CD14-positive monocyte (primary cell): ENCODE measurements around the gene TSPAN5. TPM values are rescaled to one million over a fixed set of nuclear protein-coding genes. Genes with fewer than 3 reads are reported as not detected.

Experiments used
- DNase-seq, 3 donors: peaks; one replicate each; pipeline ENCODE4 v3.0.0-alpha.2; 2011 to 2022
- H2AFZ ChIP-seq: 2 replicates; pipeline ENCODE4 v1.6.0; 2012; ENCODE audit warnings: mild to moderate bottlenecking, low read depth, low read length, inconsistent platforms; ENCODE audit not compliant: insufficient read depth, poor library complexity, severe bottlenecking
- H3K27ac ChIP-seq, 2 donors: 1 replicate in 1 of 2; 2 replicates in 1 of 2; pipeline ENCODE4 v1.5.1; 2012 to 2013; ENCODE audit warnings: low read length in 2 of 2, control low read depth in 1 of 2, inconsistent platforms in 1 of 2, low read depth in 1 of 2, mild to moderate bottlenecking in 1 of 2
- H3K27me3 ChIP-seq, 2 donors: one replicate each; pipeline versions ENCODE4 v1.6.0 to v1.6.1; 2011 to 2013; ENCODE audit warnings: low read length in 2 of 2; ENCODE audit not compliant: control insufficient read depth in 2 of 2, insufficient read depth in 2 of 2
- H3K36me3 ChIP-seq, 2 donors: replicated peaks in 1 of 2; 1 replicate in 1 of 2; 2 replicates in 1 of 2; pipeline versions ENCODE4 v1.5.1 to v1.6.1; 2012 to 2013; ENCODE audit warnings: low read length in 2 of 2, control low read depth in 1 of 2, inconsistent platforms in 1 of 2, mild to moderate bottlenecking in 1 of 2; ENCODE audit not compliant: insufficient read depth in 2 of 2, control insufficient read depth in 1 of 2
- H3K4me1 ChIP-seq, 2 donors: 1 replicate in 1 of 2; 2 replicates in 1 of 2; pipeline versions ENCODE4 v1.5.1 to v1.6.1; 2012 to 2013; ENCODE audit warnings: low read length in 2 of 2, control low read depth in 1 of 2, inconsistent platforms in 1 of 2, mild to moderate bottlenecking in 1 of 2, moderate library complexity in 1 of 2; ENCODE audit not compliant: insufficient read depth in 2 of 2, control insufficient read depth in 1 of 2
- H3K4me2 ChIP-seq: replicated peaks from 2 replicates; pipeline ENCODE3; 2012; ENCODE audit warnings: low read length, moderate library complexity, mild to moderate bottlenecking; ENCODE audit not compliant: poor library complexity, severe bottlenecking; ENCODE audit errors: extremely low read depth
- H3K4me3 ChIP-seq, 3 experiments: fragments of 200-600 bp in 1 of 3; sonication (generic) in 1 of 3; replicated peaks in 1 of 3; 1 replicate in 2 of 3; 2 replicates in 1 of 3; pipeline ENCODE4 v1.5.1; 2011 to 2013; ENCODE audit warnings: low read length in 3 of 3, mild to moderate bottlenecking in 3 of 3, control low read depth in 2 of 3, low read depth in 2 of 3, inconsistent platforms in 1 of 3, moderate library complexity in 1 of 3
- H3K79me2 ChIP-seq: 2 replicates; pipeline ENCODE4 v1.6.0; 2012; ENCODE audit warnings: mild to moderate bottlenecking, control low read depth, inconsistent platforms, low read length, moderate library complexity; ENCODE audit not compliant: insufficient read depth
- H3K9ac ChIP-seq: 2 replicates; pipeline ENCODE4 v1.6.0; 2017; ENCODE audit warnings: low read length, mild to moderate bottlenecking; ENCODE audit not compliant: insufficient read depth, poor library complexity, severe bottlenecking
- H3K9me3 ChIP-seq, 2 donors: replicated peaks in 1 of 2; 1 replicate in 1 of 2; 2 replicates in 1 of 2; pipeline versions ENCODE4 v1.5.1 to v1.6.1; 2012 to 2013; ENCODE audit warnings: low read length in 2 of 2, control low read depth in 1 of 2; ENCODE audit not compliant: control insufficient read depth in 1 of 2, insufficient read depth in 1 of 2
- H4K20me1 ChIP-seq: 2 replicates; pipeline ENCODE4 v1.6.0; 2012; ENCODE audit warnings: mild to moderate bottlenecking, low read length, control low read depth, moderate library complexity; ENCODE audit not compliant: insufficient read depth
- H3K27ac Mint-ChIP-seq, 7 donors: one replicate each; pipeline ENCODE4 v1.8.0; 2020; ENCODE audit warnings: mild to moderate bottlenecking in 7 of 7, mixed read lengths in 7 of 7, moderate library complexity in 6 of 7, inconsistent platforms in 2 of 7
- H3K27me3 Mint-ChIP-seq, 3 donors: one replicate each; pipeline ENCODE4 v1.8.0; 2021 to 2022; ENCODE audit warnings: low read depth in 3 of 3, mild to moderate bottlenecking in 3 of 3, mixed read lengths in 3 of 3, moderate library complexity in 3 of 3, inconsistent platforms in 1 of 3
- H3K36me3 Mint-ChIP-seq, 2 donors: one replicate each; pipeline ENCODE4 v1.8.0; 2020; ENCODE audit warnings: mixed read lengths in 2 of 2, inconsistent platforms in 1 of 2, mild to moderate bottlenecking in 1 of 2
- H3K4me1 Mint-ChIP-seq: one replicate; pipeline ENCODE4 v1.8.0; 2020; ENCODE audit warnings: mild to moderate bottlenecking, mixed read lengths
- H3K4me3 Mint-ChIP-seq, 2 donors: one replicate each; pipeline ENCODE4 v1.8.0; 2020; ENCODE audit warnings: mild to moderate bottlenecking in 2 of 2, mixed read lengths in 2 of 2, moderate library complexity in 1 of 2
- H3K9me3 Mint-ChIP-seq, 7 donors: one replicate each; pipeline ENCODE4 v1.8.0; 2020 to 2022; ENCODE audit warnings: mixed read lengths in 7 of 7, mild to moderate bottlenecking in 6 of 7, moderate library complexity in 6 of 7, inconsistent platforms in 2 of 7
- WGBS: methylation state at CpG from one replicate; pipeline ENCODE4 v1.1.5; 2013; ENCODE audit warnings: missing lambda C conversion rate; ENCODE audit not compliant: insufficient coverage; 5-methylcytosine and 5-hydroxymethylcytosine counted together
- intact Hi-C, 2 donors: fragments of 100-400 bp; cut with micrococcal nuclease; formaldehyde crosslinking; loops; one replicate each; pipeline versions ENCODE4 v1.15.0 to v1.15.1; 2023
- polyA plus RNA-seq, 3 donors: library from polyadenylated mRNA; depleted of rRNA in 1 of 3; unstranded in 2 of 3; stranded (reverse) in 1 of 3; fragments of 300-500 nt in 2 of 3; fragments of >200 nt in 1 of 3; fragmentation: Illumina TruSeq in 2 of 3; gene quantifications; 1 replicate in 2 of 3; 2 replicates in 1 of 3; pipeline ENCODE4 v1.2.3, GENCODE V29; 2012 to 2021
- TF ChIP-seq, protein P1 (sequence below): fragments of 200-600 bp; IDR thresholded peaks from one replicate; pipeline ENCODE4 v1.8.0; 2022; ENCODE audit warnings: antibody characterized with exemption, mild to moderate bottlenecking

TSPAN5 gene
- polyA plus RNA-seq, 3 donors = 0.09 to 1.1 (median 0.13) TPM

DNA sequence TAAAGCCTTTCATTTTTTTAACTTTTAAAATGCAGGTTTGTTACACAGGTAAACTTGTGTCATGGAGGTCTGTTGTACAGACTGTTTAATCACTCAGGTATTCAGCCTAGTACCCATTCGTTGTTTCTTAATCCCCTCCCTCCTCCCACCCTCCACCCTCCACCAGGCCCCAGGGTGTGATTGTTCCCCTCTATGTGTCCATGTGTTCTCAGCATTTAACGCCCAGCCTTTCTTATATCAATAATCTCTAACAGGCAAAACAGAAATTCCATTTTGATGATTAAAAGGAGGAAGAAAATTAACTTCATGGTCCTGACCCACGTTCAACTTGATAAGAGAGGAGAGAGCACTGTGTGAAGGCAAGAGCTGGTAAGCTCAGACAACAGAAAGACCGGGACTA, 75.1 kb downstream of the TSPAN5 start:
- TF ChIP-seq, protein P1, sequence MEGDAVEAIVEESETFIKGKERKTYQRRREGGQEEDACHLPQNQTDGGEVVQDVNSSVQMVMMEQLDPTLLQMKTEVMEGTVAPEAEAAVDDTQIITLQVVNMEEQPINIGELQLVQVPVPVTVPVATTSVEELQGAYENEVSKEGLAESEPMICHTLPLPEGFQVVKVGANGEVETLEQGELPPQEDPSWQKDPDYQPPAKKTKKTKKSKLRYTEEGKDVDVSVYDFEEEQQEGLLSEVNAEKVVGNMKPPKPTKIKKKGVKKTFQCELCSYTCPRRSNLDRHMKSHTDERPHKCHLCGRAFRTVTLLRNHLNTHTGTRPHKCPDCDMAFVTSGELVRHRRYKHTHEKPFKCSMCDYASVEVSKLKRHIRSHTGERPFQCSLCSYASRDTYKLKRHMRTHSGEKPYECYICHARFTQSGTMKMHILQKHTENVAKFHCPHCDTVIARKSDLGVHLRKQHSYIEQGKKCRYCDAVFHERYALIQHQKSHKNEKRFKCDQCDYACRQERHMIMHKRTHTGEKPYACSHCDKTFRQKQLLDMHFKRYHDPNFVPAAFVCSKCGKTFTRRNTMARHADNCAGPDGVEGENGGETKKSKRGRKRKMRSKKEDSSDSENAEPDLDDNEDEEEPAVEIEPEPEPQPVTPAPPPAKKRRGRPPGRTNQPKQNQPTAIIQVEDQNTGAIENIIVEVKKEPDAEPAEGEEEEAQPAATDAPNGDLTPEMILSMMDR = no peak
- peaks cover 0 to 2% (median 0%) of the 10 kb centered on the region in 7 donors for H3K9me3 Mint-ChIP-seq
- H3K4me2 ChIP-seq = no peak overlapping the region
- no peak overlapping the region for H3K27ac Mint-ChIP-seq
- no peak for DNase-seq
- peaks cover 2% of the 10 kb centered on the region for H3K4me1 Mint-ChIP-seq
- no peak overlapping the region for H3K4me3 ChIP-seq
- no peak overlapping the region for H2AFZ ChIP-seq
- H3K27ac ChIP-seq = no peak overlapping the region
- no peak overlapping the region for H3K4me3 Mint-ChIP-seq
- H3K9ac ChIP-seq = no peak overlapping the region
- peaks cover 0 to 4% (median 0%) of the 10 kb centered on the region in 3 donors for H3K27me3 Mint-ChIP-seq
- no peaks in the 10 kb centered on the region for H3K27me3 ChIP-seq
- no peaks in the 10 kb centered on the region for H3K9me3 ChIP-seq
- no peaks in the 10 kb centered on the region for H3K4me1 ChIP-seq
- no CpG with 5 or more reads among the region's 4 CpGs for WGBS
- no peaks in the 10 kb centered on the region for H3K36me3 Mint-ChIP-seq
- H3K36me3 ChIP-seq = no peaks in the 10 kb centered on the region
- intact Hi-C loops = no loop called here
- no peaks in the 10 kb centered on the region for H4K20me1 ChIP-seq
- H3K79me2 ChIP-seq = no peaks in the 10 kb centered on the region

GRCh38 chr4:98581126-98581525, 77.3 kb downstream of the TSPAN5 start:
- no peak overlapping the region for H3K4me3 Mint-ChIP-seq
- H4K20me1 ChIP-seq = no peaks in the 10 kb centered on the region
- TF ChIP-seq, protein P1 = no peak
- H3K9me3 ChIP-seq = no peaks in the 10 kb centered on the region
- H3K9me3 Mint-ChIP-seq = peaks cover 0 to 2% (median 0%) of the 10 kb centered on the region in 7 donors
- no peaks in the 10 kb centered on the region for H3K36me3 Mint-ChIP-seq
- H3K79me2 ChIP-seq = no peaks in the 10 kb centered on the region
- no peak overlapping the region for H2AFZ ChIP-seq
- H3K36me3 ChIP-seq = no peaks in the 10 kb centered on the region
- H3K4me1 Mint-ChIP-seq = peaks cover 6% of the 10 kb centered on the region
- H3K9ac ChIP-seq = no peak overlapping the region
- peaks cover 0 to 4% (median 0%) of the 10 kb centered on the region in 3 donors for H3K27me3 Mint-ChIP-seq
- no peak overlapping the region for H3K4me3 ChIP-seq
- H3K4me1 ChIP-seq = no peaks in the 10 kb centered on the region
- H3K27ac ChIP-seq = no peak overlapping the region
- DNase-seq = no peak
- 100% methylated on average over 1 of the region's 3 CpGs for WGBS
- H3K27ac Mint-ChIP-seq = no peak overlapping the region
- intact Hi-C loops = no loop called here
- H3K4me2 ChIP-seq = no peak overlapping the region
- H3K27me3 ChIP-seq = no peaks in the 10 kb centered on the region
